ENCODE results near the gene WNK2. TPM values are rescaled to one million over a fixed set of nuclear protein-coding genes. Genes with fewer than 3 reads are reported as not detected.

WNK2 gene
- polyA plus RNA-seq, 1 donor from 2014 or later: 0.18 TPM

- no peaks in the 10 kb centered on the region for H3K4me1 Mint-ChIP-seq
- H3K9me3 Mint-ChIP-seq: peaks cover 0 to 8% (median 4%) of the 10 kb centered on the region in 3 donors
- H3K4me3 Mint-ChIP-seq: no peak overlapping the region
- no peak overlapping the region for H3K27ac Mint-ChIP-seq
- H3K36me3 Mint-ChIP-seq: no peaks in the 10 kb centered on the region
- no peaks in the 10 kb centered on the region for H3K27me3 Mint-ChIP-seq
Measured at GRCh38 chr9:93151097-93151784, 32.7 kb upstream of the WNK2 start.

DNA sequence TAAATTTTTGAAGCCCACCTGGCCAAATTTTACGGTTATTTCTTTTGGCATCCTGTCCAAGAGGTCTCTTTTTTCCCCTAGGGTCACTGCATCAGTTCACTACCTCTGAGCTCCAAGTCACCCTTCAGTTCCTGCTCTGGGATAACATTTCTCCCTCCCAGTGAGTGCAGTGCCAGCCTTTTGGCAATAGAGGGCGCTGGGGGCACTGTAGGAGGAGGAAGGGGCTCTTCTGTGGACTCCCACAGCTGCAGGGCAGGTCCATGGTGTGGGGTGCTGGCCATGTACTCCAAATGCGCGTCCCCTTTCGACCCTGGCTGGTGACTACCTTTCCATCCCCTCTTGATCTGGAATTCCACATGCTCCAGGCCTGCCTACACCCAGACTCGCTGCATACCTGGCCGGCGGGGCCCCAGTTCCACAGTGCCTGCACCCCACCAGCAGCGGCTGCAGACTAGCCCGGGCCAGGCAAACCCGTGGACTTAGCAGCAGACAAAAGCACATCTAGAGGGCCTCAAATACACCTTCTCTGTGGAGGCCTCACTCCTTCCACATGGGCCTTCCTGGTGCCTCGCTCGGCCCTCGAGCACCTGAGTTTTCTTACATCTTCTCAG is 29.5 kb upstream of the WNK2 start:
- Mint-ChIP-seq H3K9me3 (no peaks in the 10 kb centered on the region), H3K4me1 (peaks cover 0 to 3% (median 2%) of the 10 kb centered on the region in 3 donors), H3K27me3 (no peaks in the 10 kb centered on the region), H3K4me3 (no peak overlapping the region), H3K27ac (peak overlapping the region in 1 of 3 donors; percentile 10), H3K36me3 (no peaks in the 10 kb centered on the region)

- Mint-ChIP-seq H3K4me1 (peaks cover 0 to 3% (median 2%) of the 10 kb centered on the region in 3 donors), H3K27ac (no peak overlapping the region), H3K4me3 (no peak overlapping the region), H3K27me3 (peaks cover 1% of the 10 kb centered on the region), H3K9me3 (no peaks in the 10 kb centered on the region), H3K36me3 (no peaks in the 10 kb centered on the region)
Measured at GRCh38 chr9:93155716-93156474, 28.0 kb upstream of the WNK2 start.

- Mint-ChIP-seq H3K27ac (peak overlapping the region in 1 of 3 donors; percentile 19), H3K9me3 (no peaks in the 10 kb centered on the region)
Measured at GRCh38 chr9:93156475-93157008, 27.4 kb upstream of the WNK2 start.

GRCh38 chr9:93159601-93160471 is 24.1 kb upstream of the WNK2 start:
- Mint-ChIP-seq H3K4me1 (peaks cover 0 to 3% (median 2%) of the 10 kb centered on the region in 3 donors), H3K36me3 (no peaks in the 10 kb centered on the region)

More at GRCh38 chr9:93156475-93157008, 27.4 kb upstream of the WNK2 start:
- peaks cover 1% of the 10 kb centered on the region for H3K27me3 Mint-ChIP-seq
- H3K4me1 Mint-ChIP-seq: peaks cover 0 to 3% (median 2%) of the 10 kb centered on the region in 3 donors
- H3K36me3 Mint-ChIP-seq: no peaks in the 10 kb centered on the region
- H3K4me3 Mint-ChIP-seq: no peak overlapping the region

DNA sequence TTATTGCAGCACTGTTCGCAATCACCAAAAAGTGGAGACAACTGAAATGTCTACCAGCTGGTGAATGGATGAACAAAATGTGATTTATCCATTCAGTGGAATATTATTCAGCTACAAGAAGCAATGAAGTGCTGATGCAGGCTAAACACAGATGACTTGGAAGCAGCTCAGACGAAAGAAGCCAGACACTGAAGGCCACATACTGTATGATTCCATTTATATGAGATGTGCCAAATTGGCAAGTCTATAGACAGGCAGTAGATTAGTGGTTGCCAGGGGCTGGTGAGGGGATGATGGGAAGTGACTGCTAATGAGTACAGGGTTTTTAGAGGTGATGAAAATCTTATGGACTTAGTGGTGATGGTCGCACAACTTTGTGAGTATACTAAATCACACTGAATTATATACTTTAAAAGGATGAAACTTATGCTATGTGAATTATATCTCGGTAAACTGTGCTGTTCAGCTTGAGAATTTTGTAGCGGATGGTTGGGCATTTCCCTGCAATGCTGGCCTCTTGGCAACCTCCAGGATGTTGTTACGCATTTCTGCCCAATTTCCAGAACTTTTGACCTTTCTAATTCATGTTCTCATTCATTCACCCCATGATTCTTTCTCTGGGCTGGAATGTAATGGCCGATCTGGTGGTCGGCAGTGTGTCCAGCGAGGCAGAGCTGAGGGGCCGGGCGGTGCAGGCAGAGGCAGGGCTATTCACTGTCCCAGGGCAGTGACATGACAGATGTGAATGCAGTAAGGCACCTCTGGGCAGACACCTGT is 22.0 kb upstream of the WNK2 start:
- Mint-ChIP-seq H3K27ac (no peak overlapping the region), H3K9me3 (no peaks in the 10 kb centered on the region), H3K36me3 (peaks cover 2% of the 10 kb centered on the region), H3K4me3 (no peak overlapping the region), H3K27me3 (peaks cover 1% of the 10 kb centered on the region), H3K4me1 (peaks cover 0 to 2% (median 0%) of the 10 kb centered on the region in 3 donors)

More at GRCh38 chr9:93159601-93160471, 24.1 kb upstream of the WNK2 start:
- Mint-ChIP-seq H3K27ac (no peak overlapping the region), H3K4me3 (peak overlapping the region in 1 of 4 donors; percentile 51), H3K9me3 (no peaks in the 10 kb centered on the region), H3K27me3 (peaks cover 1% of the 10 kb centered on the region)

DNA sequence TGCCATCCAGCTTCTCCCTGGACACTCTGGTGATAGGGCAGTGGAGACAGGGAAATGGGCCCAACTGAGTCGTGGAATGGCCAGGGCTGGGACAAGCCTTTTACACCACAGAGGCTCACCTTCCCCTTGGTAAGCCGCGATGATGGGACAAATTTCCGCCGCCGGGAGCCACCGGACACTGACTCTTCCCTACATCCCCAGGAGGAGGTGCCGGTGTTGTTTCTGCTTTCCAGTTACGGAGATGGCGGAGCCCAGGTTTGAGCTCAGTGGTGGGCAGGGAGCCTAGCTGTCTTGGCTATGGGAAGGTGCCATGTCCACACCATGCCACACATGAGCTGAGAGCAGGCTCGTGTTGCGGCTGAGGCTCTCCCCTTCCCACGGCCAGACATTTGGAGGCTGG is 19.9 kb upstream of the WNK2 start:
- H3K9me3 Mint-ChIP-seq: no peaks in the 10 kb centered on the region
- no peaks in the 10 kb centered on the region for H3K4me1 Mint-ChIP-seq
- no peak overlapping the region for H3K4me3 Mint-ChIP-seq
- H3K27ac Mint-ChIP-seq: no peak overlapping the region
- peaks cover 1% of the 10 kb centered on the region for H3K27me3 Mint-ChIP-seq
- peaks cover 2% of the 10 kb centered on the region for H3K36me3 Mint-ChIP-seq

DNA sequence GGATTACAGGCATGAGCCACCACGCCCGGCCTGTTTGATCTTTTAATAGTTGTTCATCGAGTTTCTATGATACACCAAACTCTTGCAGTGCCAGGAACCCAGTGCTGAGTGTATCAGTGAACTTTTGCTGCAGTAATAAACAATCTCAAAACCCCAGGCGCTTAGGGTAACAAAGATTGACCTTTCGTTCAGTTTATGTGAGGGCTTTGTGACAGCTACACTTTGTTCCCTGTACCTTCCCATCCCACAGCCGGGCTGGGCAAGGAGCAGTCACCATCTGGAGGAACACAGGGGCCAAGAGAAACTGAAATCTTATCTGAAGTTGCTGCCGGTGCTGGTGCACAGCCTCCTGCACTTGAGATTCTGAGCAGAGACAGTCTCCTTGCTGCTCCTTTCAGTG is 17.2 kb upstream of the WNK2 start:
- no peaks in the 10 kb centered on the region for H3K9me3 Mint-ChIP-seq

GRCh38 chr9:93167185-93167584 is 16.8 kb upstream of the WNK2 start:
- Mint-ChIP-seq H3K36me3 (peaks cover 2% of the 10 kb centered on the region), H3K4me3 (no peak overlapping the region), H3K27ac (no peak overlapping the region), H3K27me3 (peaks cover 4% of the 10 kb centered on the region), H3K4me1 (peaks cover 0 to 1% (median 0%) of the 10 kb centered on the region in 3 donors), H3K9me3 (no peaks in the 10 kb centered on the region)

More for the DNA sequence above, 17.2 kb upstream of the WNK2 start:
- H3K4me3 Mint-ChIP-seq: no peak overlapping the region
- peaks cover 4% of the 10 kb centered on the region for H3K27me3 Mint-ChIP-seq
- H3K4me1 Mint-ChIP-seq: no peaks in the 10 kb centered on the region
- no peak overlapping the region for H3K27ac Mint-ChIP-seq
- peaks cover 2% of the 10 kb centered on the region for H3K36me3 Mint-ChIP-seq

GRCh38 chr9:93167838-93168237 is 16.1 kb upstream of the WNK2 start:
- peaks cover 8% of the 10 kb centered on the region for H3K27me3 Mint-ChIP-seq
- peaks cover 0 to 2% (median 0%) of the 10 kb centered on the region in 3 donors for H3K4me1 Mint-ChIP-seq
- H3K36me3 Mint-ChIP-seq: peaks cover 2% of the 10 kb centered on the region
- H3K4me3 Mint-ChIP-seq: no peak overlapping the region
- no peak overlapping the region for H3K27ac Mint-ChIP-seq
- H3K9me3 Mint-ChIP-seq: no peaks in the 10 kb centered on the region

DNA sequence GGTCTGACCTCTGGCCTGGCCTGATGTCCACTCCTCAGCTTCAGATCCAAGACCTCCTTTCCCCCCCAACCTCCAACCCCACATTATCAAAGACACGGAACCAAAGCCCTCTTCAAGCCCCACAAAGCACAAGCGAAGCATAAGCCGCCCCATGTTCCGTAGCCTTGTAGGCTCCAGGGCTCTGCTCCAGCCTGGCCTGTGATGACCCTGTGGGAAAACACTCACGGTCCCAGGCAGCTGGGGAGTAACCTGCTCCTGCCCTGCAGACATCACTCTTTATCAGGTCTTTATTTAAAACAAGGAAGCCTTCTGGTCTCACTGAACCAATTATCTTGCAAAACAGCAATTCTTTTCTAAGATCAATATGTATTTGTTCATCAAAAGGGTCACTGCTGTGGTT is 15.4 kb upstream of the WNK2 start:
- Mint-ChIP-seq H3K4me1 (peaks cover 0 to 2% (median 0%) of the 10 kb centered on the region in 3 donors), H3K27me3 (peaks cover 8% of the 10 kb centered on the region), H3K36me3 (peaks cover 2% of the 10 kb centered on the region), H3K27ac (no peak overlapping the region), H3K9me3 (no peaks in the 10 kb centered on the region), H3K4me3 (no peak overlapping the region)

DNA sequence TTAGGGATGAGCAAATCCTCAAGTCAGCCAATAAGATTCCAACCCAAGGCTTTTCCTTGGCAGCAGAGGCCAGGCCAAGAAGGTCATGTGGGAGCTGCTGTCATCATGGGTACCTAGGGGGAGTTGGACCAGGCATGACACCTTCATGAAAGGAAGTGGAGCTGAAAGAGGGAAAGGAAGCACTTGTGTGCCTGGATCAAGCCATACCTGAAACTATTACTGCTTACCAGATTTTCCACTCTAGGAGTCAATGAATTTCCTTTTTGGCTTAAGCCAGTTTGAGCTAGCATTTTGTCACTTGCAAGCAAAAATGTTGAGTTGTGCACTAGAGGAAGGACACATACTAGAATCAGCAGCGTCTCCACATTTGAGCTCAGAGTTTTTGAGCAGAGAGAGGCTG is 14.5 kb upstream of the WNK2 start:
- H3K27me3 Mint-ChIP-seq: peaks cover 11% of the 10 kb centered on the region
- no peak overlapping the region for H3K27ac Mint-ChIP-seq
- H3K9me3 Mint-ChIP-seq: no peaks in the 10 kb centered on the region
- H3K4me1 Mint-ChIP-seq: peaks cover 0 to 2% (median 0%) of the 10 kb centered on the region in 3 donors
- peaks cover 2% of the 10 kb centered on the region for H3K36me3 Mint-ChIP-seq
- no peak overlapping the region for H3K4me3 Mint-ChIP-seq

DNA sequence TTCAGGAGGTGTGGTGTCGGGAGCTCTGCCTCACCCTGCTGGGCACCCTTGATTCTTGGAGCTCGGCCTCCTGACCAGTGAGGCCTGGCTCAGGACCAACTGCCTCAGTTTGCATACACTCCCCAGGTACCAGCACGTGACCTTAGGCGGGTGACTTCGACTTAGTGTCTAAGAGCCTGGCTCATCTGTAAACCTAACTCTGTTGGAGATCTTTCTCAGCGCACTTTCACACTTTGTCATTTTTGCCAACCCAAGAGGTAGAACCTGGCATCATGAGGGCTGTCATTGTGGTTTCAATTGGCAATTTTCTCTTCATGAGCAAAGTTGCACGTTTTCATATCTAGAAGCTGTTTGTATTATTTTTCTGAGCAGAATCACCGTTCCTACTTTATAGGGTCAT is 13.4 kb upstream of the WNK2 start:
- Mint-ChIP-seq H3K27ac (no peak overlapping the region), H3K27me3 (peaks cover 13% of the 10 kb centered on the region), H3K9me3 (no peaks in the 10 kb centered on the region), H3K4me1 (peaks cover 0 to 2% (median 0%) of the 10 kb centered on the region in 3 donors), H3K36me3 (no peaks in the 10 kb centered on the region), H3K4me3 (no peak overlapping the region)
